Rectal smooth muscle tissue (tissue), 1 donor: ENCODE measurements around the gene BRSK1.
A peak's percentile ranks its signal among the peaks of the same experiment; 100 is the strongest.
"Not testable (repeated sequence)": the region's sequence is repeated elsewhere in the genome, so short reads cannot be mapped to it uniquely, and the experiment has no call there.

Source experiments
- H3K27ac ChIP-seq: one replicate; pipeline ENCODE4 v1.7.0; 2013; ENCODE audit warnings: low read depth, low read length, inconsistent platforms
- H3K27me3 ChIP-seq: one replicate; pipeline ENCODE4 v1.7.0; 2013; ENCODE audit warnings: low read length; ENCODE audit not compliant: control insufficient read depth, insufficient read depth
- H3K36me3 ChIP-seq: one replicate; pipeline ENCODE4 v1.7.0; 2013; ENCODE audit warnings: low read length; ENCODE audit not compliant: control insufficient read depth, insufficient read depth
- H3K4me1 ChIP-seq: one replicate; pipeline ENCODE4 v1.7.0; 2013; ENCODE audit warnings: low read length; ENCODE audit not compliant: control insufficient read depth, insufficient read depth
- H3K4me3 ChIP-seq: one replicate; pipeline ENCODE4 v1.7.0; 2013; ENCODE audit warnings: low read length
- H3K9ac ChIP-seq: one replicate; pipeline ENCODE4 v1.7.0; 2013; ENCODE audit warnings: low read length

The BRSK1 gene

DNA sequence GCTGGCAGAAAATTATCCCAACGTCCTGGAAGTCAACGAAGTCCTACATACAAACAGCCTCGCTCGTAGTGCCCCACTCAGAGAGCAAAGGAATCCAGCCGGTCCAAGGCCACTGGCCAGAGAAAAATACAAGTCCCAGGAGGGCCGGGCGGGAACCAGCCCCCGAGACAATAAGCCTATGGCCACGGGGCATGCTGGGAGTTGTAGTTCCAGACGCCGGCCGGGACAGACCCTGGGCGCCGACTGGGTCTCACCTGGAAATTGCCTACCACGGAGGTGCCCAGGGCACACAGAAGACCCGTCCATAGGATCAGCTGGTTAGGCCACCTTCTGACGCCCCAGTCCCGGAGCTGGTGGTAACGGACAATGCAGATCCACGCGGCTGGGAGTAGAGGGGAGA, 36.0 kb downstream of the BRSK1 start:
- peaks cover 4% of the 10 kb centered on the region for H3K27me3 ChIP-seq
- no peaks in the 10 kb centered on the region for H3K4me1 ChIP-seq
- H3K36me3 ChIP-seq, result no peaks in the 10 kb centered on the region
- no peak overlapping the region for H3K9ac ChIP-seq
- no peak overlapping the region for H3K4me3 ChIP-seq
- no peak overlapping the region for H3K27ac ChIP-seq

GRCh38 chr19:55320844-55321419, 37.1 kb downstream of the BRSK1 start:
- H3K4me3 ChIP-seq, result no peak overlapping the region
- H3K27ac ChIP-seq, result no peak overlapping the region
- H3K27me3 ChIP-seq, result peaks cover 4% of the 10 kb centered on the region
- H3K9ac ChIP-seq, result no peak overlapping the region
- no peaks in the 10 kb centered on the region for H3K36me3 ChIP-seq
- no peaks in the 10 kb centered on the region for H3K4me1 ChIP-seq

- no peaks in the 10 kb centered on the region for H3K4me1 ChIP-seq
- no peak overlapping the region for H3K9ac ChIP-seq
- no peak overlapping the region for H3K27ac ChIP-seq
- H3K27me3 ChIP-seq, result peaks cover 4% of the 10 kb centered on the region
- H3K36me3 ChIP-seq, result no peaks in the 10 kb centered on the region
- no peak overlapping the region for H3K4me3 ChIP-seq
These were observed 37.8 kb downstream of the BRSK1 start for GRCh38 chr19:55321466-55322137.

DNA sequence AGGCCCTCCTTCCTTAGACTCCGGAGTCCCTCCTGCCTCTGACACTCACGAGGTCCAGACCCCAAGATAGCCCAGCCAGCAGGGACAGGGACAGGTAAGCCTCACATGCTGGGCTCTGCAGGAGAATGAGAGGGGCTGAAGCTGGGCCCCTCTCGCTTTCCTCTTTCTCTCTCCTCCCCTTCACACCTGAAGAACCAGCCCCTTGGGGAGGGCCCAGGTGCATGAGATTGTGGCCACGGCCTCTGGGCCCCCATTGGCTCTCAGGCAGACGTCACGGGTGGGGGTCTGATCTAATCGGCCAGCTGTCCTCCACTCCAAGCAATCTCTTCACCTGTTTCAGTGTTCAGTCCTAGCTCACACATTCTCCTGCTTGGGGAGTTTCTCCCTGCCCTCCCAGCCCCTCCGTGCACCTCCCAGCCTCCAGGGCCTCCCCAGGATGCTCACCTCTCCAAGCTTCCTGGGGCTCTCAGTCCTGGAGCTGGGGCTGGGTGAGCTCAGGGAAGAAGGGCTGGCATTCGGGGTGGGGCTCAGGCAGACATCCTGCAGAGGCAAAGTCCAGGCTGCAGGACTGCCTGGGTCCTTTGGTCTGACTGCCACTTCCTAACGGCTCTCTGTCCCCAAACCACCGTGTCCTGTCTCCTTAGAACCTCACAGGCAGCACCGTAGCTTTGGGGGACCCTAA, 38.5 kb downstream of the BRSK1 start:
- no peak overlapping the region for H3K27ac ChIP-seq
- no peaks in the 10 kb centered on the region for H3K36me3 ChIP-seq
- no peak overlapping the region for H3K9ac ChIP-seq
- H3K4me3 ChIP-seq, result no peak overlapping the region
- no peaks in the 10 kb centered on the region for H3K4me1 ChIP-seq
- peaks cover 4% of the 10 kb centered on the region for H3K27me3 ChIP-seq

DNA sequence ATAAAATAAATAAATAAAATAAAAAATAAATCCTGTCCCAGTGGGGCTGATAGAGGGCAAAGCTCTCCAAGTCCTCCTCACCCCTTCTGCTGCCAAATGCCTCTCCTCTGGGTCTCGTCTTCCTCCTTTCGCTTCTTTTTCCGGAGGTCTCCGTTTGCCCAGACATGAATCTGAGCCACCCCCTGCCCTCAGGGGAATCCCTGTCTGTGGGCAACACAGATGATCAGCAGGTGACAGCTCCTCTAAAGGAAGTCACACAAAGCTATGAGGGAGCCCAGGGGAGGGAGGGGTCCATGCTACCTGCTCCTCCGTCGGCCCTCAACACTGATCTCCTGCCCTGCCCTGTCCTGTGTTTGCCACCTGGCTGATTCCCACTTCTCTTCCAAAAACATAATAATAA, 40.9 kb downstream of the BRSK1 start:
- Histone ChIP-seq H3K4me3 (no peak overlapping the region), H3K36me3 (no peaks in the 10 kb centered on the region), H3K4me1 (no peaks in the 10 kb centered on the region), H3K9ac (no peak overlapping the region), H3K27me3 (peaks cover 4% of the 10 kb centered on the region), H3K27ac (no peak overlapping the region)

DNA sequence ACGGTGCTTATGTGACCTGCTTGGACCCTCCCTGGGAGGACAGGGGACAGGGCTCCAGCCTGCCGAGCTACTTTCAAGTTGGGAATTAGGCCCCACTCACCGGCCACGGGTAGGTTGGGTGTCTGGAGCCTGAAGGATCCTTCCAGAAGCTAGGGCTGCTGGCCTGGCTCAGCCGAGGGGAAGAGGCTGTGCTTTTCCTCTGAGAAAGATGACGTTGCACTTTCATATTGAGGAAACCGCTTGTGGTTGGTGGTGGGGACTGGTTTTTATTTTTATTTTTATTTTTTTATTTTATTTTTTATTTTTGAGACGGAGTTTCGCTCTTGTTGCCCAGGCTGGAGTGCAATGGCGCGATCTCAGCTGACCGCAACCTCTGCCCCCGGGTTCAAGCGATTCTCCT, 41.4 kb downstream of the BRSK1 start, which contains the start of gene TMEM150B:
Gene TMEM150B (minus strand): TSS at position 170 of the 400 bp plus-strand sequence. CDS start 4,305 bp downstream, outside the sequence.
- H3K27ac ChIP-seq, result no peak within 1 kb of the TSS
- H3K9ac ChIP-seq, result no peak within 1 kb of the TSS
- no peak within 1 kb of the TSS for H3K4me3 ChIP-seq
- no peaks in the 10 kb centered on the region for H3K36me3 ChIP-seq
- no peaks in the 10 kb centered on the region for H3K4me1 ChIP-seq
- H3K27me3 ChIP-seq, result peaks cover 4% of the 10 kb centered on the region

- not testable (repeated sequence) for H3K27me3 ChIP-seq, H3K4me1 ChIP-seq, H3K27ac ChIP-seq, H3K36me3 ChIP-seq, H3K4me3 ChIP-seq, H3K9ac ChIP-seq
These were observed 45.0 kb downstream of the BRSK1 start for GRCh38 chr19:55328774-55329318.

GRCh38 chr19:55329791-55330190, 46.0 kb downstream of the BRSK1 start:
- not testable (repeated sequence) for H3K27me3 ChIP-seq, H3K36me3 ChIP-seq, H3K4me1 ChIP-seq, H3K4me3 ChIP-seq, H3K9ac ChIP-seq, H3K27ac ChIP-seq

DNA sequence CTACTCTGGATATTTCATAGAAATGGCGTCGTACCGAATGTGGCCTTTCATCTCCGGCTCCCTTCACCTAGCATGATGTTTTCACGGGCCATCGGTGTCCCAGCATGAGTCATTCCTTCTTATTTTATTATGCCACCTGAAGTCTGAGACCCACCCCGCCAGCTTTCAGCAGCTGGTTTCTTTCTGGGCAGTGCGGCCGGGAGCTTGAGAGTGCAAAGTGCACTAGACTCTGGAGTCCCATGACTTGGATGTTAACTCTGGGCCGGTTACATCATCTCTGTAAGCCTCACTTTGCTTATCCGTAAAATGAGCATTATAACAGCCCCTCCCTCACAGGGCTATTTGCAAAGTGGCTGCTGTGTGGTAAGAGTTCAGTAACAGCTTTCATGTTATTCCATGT, 50.1 kb downstream of the BRSK1 start:
- peaks cover 2% of the 10 kb centered on the region for H3K4me1 ChIP-seq
- H3K27me3 ChIP-seq, result no peaks in the 10 kb centered on the region
- H3K36me3 ChIP-seq, result no peaks in the 10 kb centered on the region
- H3K4me3 ChIP-seq, result no peak overlapping the region
- H3K9ac ChIP-seq, result no peak overlapping the region
- no peak overlapping the region for H3K27ac ChIP-seq

GRCh38 chr19:55336101-55336500, 52.3 kb downstream of the BRSK1 start:
- Histone ChIP-seq H3K9ac (no peak overlapping the region), H3K27me3 (no peaks in the 10 kb centered on the region), H3K4me1 (peaks cover 2% of the 10 kb centered on the region), H3K36me3 (no peaks in the 10 kb centered on the region), H3K4me3 (no peak overlapping the region), H3K27ac (no peak overlapping the region)

- Histone ChIP-seq H3K4me1 (peaks cover 2% of the 10 kb centered on the region), H3K27ac (peak within 1 kb of the TSS; percentile 95), H3K27me3 (no peaks in the 10 kb centered on the region), H3K36me3 (peaks cover 10% of the 10 kb centered on the region), H3K9ac (peak within 1 kb of the TSS; percentile 96), H3K4me3 (peak within 1 kb of the TSS; percentile 92)
These were observed 55.5 kb downstream of the BRSK1 start, which contains the start of gene KMT5C for GRCh38 chr19:55339105-55339888. Gene KMT5C, plus strand, starts transcription at chr19:55339876. Its CDS starts 2,061 bp downstream, at chr19:55341937.
